Renal cortical epithelial cell (primary cell): ENCODE measurements around the gene NAV1. TPM values are rescaled to one million over a fixed set of nuclear protein-coding genes. Genes with fewer than 3 reads are reported as not detected.
"Not testable (repeated sequence)": the region's sequence is repeated elsewhere in the genome, so short reads cannot be mapped to it uniquely, and the experiment has no call there.

ENCODE experiments used
- DNase-seq: peaks from one replicate; pipeline ENCODE4 v3.0.0-alpha.2; 2011; ENCODE audit warnings: low read depth
- total RNA-seq: library from RNA; depleted of rRNA; stranded (reverse); fragments of >200 nt; gene quantifications from 2 replicates; pipeline ENCODE4 v1.2.3, GENCODE V29; 2014

The NAV1 gene
- 5.2 and 17.1 TPM in 2 replicates for total RNA-seq

- DNase-seq = peak; percentile 64
Observed at GRCh38 chr1:201538612-201539551, at the start of gene NAV1. Gene NAV1 (plus strand): TSS chr1:201539127. CDS start chr1:201622885, 83,758 bp downstream.

- no peak for DNase-seq
Observed at GRCh38 chr1:201489643-201490261, 49.2 kb upstream of the NAV1 start.

GRCh38 chr1:201490708-201491131 lies 48.2 kb upstream of the NAV1 start:
- DNase-seq = no peak

- DNase-seq = no peak
Observed at GRCh38 chr1:201491896-201492511, 46.9 kb upstream of the NAV1 start.

GRCh38 chr1:201493026-201493656 lies 45.8 kb upstream of the NAV1 start:
- not testable (repeated sequence) for DNase-seq

GRCh38 chr1:201493757-201494617 lies 44.9 kb upstream of the NAV1 start:
- no peak for DNase-seq

GRCh38 chr1:201495551-201496295 lies 43.2 kb upstream of the NAV1 start:
- no peak for DNase-seq

GRCh38 chr1:201496296-201496690 lies 42.6 kb upstream of the NAV1 start:
- DNase-seq = no peak

GRCh38 chr1:201497935-201498509 lies 40.9 kb upstream of the NAV1 start:
- DNase-seq = no peak

- no peak for DNase-seq
Observed at GRCh38 chr1:201498621-201499020, 40.3 kb upstream of the NAV1 start.

GRCh38 chr1:201499191-201499590 lies 39.7 kb upstream of the NAV1 start:
- no peak for DNase-seq

- DNase-seq = no peak
Observed at GRCh38 chr1:201499795-201500669, 38.9 kb upstream of the NAV1 start.

- DNase-seq = no peak
Observed at GRCh38 chr1:201500670-201501120, 38.2 kb upstream of the NAV1 start.

GRCh38 chr1:201501144-201501543 lies 37.8 kb upstream of the NAV1 start:
- no peak for DNase-seq

GRCh38 chr1:201501812-201502510 lies 37.0 kb upstream of the NAV1 start:
- no peak for DNase-seq

- DNase-seq = no peak
Observed at GRCh38 chr1:201502511-201502857, 36.4 kb upstream of the NAV1 start.

GRCh38 chr1:201503397-201504176 lies 35.3 kb upstream of the NAV1 start:
- DNase-seq = peak; percentile 93
